ENCODE data around the gene TMC3. TPM values are rescaled to one million over a fixed set of nuclear protein-coding genes. Genes with fewer than 3 reads are reported as not detected.

TMC3 gene
- polyA plus RNA-seq, 4 donors, result 0.14 to 0.29 (median 0.20) TPM

DNA sequence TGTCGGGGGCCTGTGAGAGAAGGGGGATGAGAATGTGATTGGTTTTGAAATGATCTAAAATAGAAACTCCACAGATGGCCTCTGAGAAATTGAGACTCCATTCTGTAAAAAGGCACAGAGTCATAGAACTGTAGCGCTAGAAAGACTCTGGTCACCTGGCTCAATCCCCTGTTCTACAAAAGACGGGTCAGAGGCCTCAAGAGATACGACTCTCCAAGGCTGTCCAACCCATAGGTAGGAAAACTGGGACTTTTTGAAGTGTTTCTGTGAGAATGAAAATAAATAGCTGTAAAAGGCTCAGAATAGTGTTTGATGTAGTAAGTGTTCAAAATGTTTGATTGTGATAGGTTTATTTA is 11.7 kb upstream of the TMC3 start:
- DNase-seq (ENCODE audit: low read depth in 4 of 4, low spot score in 3 of 4), result no peak

DNA sequence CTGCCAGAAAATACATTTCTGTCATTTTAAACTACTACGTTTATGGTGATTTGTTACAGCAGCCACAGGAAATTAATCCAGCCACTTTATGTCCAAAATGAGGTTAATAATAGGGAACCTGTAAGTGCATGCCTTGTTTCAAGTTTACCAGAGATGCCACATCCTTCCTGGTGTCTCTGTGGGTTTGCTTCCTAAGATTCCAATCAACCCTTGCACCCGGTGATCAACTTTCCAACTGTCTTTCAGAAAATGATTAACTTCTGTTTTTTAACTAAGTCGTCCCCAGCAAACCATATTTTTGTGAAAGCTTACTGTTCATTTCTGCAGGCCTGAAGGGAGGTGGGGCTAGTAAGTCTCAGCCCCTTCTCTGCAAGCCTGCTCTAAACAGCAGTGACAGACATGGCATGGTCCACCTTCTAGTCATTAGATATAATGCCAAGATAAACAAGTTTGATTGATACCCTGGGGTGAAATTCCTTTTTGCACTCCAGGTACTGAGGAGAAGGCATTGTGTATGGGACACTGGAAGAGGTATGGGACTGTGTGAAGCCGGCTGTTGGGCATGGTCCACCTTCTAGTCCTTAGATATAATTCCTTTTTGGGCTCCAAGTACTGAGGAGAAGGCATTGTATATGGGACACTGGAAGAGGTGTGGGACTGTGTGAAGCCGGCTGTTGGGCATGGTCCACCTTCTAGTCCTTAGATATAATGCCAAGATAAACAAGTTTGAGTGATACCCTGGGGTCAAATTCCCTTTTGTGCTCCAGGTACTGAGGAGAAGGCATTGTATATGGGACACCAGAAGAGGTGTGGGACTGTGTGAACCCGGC is 11.1 kb upstream of the TMC3 start:
- no peak for DNase-seq (ENCODE audit: low read depth in 4 of 4, low spot score in 3 of 4)

DNA sequence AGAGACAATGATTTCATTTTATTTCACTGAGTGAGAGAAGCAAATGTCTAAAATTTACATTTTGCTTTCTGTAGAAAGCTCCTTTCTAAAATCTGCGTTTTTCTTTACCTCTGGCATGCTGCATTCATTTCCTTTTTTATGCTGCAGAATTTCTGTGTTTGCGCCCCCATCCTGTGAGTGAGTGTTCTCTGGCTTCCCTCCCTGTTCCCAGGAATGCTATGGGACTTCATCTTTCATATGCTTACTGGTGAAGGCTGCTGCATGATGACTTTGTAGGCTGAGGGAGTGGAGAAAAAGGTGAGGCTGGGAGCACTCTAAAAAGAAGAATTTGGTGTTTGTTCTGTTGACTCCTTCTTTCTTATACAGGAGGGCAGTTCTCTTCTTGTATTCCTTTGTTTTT is 7.7 kb upstream of the TMC3 start:
- DNase-seq (ENCODE audit: low read depth in 4 of 4, low spot score in 3 of 4), result no peak

DNA sequence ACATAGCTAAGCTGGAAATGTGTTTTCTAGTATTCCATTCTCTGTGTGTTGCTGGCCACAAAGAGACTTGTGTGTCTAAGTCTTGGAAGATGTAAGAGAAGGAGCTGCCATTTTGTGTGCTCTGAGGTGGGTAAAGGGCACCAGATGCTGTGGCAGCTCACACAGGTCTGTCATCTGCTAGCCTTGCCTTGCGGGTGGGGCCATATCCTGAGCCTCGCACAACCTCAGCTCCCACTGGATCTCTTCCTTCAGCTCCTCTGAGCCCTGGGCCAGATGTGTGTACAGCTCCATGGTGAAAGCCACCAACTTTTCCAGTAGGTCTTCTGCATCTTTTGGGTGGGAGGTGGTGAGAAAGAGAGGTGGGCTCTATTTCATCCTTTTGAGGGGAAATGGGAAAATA is 6.7 kb upstream of the TMC3 start:
- DNase-seq (ENCODE audit: low read depth in 4 of 4, low spot score in 3 of 4), result no peak

DNA sequence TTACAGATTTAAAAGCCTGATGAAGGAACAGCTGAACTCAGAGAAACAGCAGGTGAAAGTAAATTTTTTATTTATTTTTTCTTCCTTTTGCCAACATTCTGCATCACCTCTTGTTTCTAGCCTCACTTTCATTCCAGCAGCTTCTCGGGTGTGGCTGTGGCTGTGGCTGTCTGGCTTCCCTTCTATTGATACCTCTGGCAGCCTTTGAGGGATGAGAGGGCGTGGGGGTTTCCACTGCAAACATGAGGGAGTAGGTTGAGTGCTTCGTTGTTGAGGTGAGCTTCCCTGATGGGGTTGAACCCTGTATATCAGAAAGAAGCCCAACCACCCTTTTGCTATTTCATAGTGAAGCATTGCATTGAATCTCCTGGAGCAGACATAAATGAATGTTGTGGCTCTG is 6.2 kb upstream of the TMC3 start:
- DNase-seq (ENCODE audit: low read depth in 4 of 4, low spot score in 3 of 4), result no peak

DNA sequence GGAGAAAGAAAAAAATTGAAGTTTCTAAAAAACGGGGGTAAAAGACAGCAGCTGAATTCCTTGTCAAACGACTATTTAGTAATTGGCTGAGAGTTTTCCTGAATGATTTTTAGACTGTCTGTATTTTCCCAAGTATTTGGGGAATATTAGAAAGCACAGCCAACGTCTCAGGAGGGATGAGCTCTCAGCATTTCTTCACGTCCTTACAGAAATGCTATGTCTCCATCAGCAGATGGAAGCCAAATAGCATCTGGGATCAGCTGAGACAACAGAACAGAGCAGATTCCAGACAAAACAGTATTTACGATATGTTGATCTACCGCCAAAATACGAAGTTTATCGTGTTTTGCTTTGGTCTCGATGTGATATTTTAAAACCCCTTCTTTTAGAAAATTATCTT is 5.3 kb upstream of the TMC3 start:
- no peak for DNase-seq (ENCODE audit: low read depth in 4 of 4, low spot score in 3 of 4)

DNA sequence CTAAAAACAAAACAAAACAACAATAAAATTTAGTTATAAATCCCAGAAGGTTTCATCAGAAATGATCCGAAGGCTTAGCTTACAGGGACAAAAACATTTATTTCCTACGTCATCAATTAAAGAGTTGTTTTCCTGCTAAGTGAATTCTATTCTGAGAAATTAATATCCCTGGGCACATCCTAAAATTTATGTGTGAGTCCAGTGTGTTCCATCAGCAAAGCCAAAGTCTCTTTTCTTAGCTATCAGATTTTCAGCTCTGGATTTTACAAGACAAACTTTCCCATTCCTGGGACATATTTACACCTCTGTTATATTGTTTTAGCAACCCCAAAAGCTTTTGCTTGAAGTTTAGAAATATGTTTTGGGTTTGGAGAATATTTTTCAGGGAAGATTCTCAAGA is 4.4 kb upstream of the TMC3 start:
- no peak for DNase-seq (ENCODE audit: low read depth in 4 of 4, low spot score in 3 of 4)

DNA sequence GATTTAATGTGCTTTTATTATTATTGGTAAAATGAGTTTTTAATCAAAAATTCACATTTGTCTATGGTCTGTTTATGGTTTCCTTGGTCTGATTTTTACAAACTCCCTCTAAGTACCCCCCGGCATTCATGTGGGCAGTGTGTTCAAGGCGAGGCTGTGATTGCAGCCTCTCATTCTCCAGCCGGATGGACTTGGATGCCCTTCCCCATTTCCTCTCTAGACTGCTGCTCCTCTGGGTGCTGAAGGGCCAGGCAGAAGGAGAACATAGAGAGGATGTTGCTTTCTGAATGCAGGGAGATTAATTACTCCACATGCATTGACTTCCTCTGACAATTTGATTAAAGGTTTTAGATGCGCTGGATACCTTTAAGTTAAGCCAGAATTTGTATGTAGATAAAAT is 3.9 kb upstream of the TMC3 start:
- no peak for DNase-seq (ENCODE audit: low read depth in 4 of 4, low spot score in 3 of 4)

DNA sequence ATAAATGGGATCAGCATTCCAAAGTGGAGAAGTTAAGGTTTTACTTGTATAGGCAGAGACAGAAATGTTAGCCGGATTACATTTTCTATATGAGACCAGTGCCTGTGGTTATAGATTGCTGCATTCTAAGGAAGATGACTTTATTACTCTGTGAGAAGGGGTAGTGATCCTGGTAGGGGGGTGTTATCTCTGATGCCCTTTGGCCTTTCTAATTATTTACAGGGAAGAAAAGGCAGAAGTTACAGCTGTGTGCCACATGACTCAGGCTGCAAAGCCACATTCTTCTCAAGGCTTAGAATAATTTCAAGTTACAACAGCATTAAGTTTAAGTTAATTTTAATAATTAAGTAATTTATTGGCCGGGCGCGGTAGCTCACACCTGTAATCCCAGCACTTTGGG is 2.2 kb upstream of the TMC3 start:
- DNase-seq (ENCODE audit: low read depth in 4 of 4, low spot score in 3 of 4), result no peak

DNA sequence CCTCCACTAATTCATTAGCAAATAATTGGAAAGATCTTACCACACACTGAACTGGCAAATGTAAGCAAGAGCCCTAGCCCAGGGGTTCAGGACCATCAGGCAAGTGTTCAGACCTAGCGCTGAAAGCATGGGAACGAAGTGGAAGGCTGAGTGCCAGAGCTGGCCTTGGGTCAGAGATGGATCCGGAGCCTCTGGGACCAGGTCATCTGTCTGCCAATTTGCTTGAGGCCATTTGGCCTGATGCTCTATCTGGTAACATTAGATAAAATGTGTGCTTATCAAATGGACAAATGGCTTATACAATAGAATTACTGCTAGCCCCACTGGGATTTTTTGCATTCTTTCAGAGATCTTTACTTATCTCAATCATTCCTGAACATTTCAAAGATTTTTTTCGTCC is 1.4 kb upstream of the TMC3 start:
- DNase-seq (ENCODE audit: low read depth in 4 of 4, low spot score in 3 of 4), result no peak

DNA sequence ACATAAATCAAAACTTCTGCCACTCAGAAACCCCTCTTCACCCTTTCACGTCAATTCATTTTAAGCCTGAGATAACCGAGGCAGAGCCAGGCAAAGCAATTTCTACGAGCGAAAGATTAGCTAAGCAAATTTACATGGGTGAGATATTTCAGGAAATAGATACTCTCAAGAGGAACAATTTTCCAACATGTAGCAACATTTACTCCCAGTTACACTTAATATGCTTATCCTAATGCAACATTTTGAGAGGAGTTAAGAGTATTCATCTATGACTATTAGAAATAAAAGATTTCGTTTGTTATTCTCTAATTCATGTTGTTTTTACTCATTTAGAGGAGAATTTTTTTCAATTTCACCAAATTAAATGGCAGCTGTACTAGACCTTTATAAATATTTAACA is 837 bp downstream of the TMC3 start:
- no peak for DNase-seq (ENCODE audit: low read depth in 4 of 4, low spot score in 3 of 4)

DNA sequence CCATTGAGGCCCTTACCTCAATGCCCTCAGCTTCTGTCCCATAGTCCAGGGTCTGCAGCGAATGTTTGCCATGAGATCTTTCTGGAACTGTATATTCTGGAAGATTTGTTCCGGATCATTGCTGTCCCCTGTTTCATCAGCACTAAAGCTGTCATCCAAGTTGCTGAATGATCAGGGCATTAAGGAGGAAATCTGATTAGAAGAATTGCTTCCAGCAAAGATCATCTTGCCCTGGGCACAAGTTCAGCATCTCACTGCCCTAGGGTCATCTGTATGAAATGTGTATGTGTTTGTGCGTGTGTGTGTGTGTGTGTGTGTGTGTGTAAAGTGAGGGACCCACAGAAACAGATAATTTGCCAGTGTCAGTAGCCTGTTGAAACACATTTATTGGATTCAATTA is 1.4 kb downstream of the TMC3 start:
- no peak for DNase-seq (ENCODE audit: low read depth in 4 of 4, low spot score in 3 of 4)

DNA sequence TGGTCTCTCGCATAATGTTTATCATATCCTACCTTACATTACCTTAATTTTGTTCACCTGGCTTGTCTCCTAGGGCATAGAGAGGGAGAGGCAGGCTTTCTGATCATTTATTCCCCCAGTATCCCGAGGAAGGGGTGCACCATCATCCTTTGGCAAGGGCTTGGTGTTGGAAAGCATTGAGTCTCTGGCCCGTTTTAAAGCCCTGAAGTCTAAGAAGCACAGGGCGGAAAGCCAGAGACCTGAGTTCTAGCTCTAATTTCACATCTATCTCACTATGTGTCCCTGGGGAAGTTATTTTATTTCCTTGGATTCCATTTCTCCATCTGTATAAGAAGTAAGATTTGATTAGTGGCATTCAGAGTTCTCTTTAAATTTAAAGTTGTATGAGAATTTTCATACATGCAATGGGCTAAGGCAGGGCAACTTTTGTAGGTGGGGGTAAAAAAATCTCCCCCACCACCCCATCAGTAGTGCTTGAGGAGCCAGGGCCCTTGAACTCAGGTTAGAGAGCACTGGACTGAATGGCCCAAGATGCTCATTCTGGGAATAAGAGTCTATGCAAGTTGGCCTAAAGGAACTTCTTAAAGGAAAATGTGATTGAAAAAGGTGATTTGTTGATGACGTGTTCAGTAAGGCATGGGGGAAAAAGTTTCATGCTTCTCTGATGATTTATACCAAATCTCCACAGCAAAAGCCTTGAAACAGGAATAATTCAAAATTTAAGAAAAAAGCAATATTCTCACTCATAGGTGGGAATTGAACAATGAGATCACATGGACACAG is 10.1 kb downstream of the TMC3 start:
- DNase-seq (ENCODE audit: low read depth in 4 of 4, low spot score in 3 of 4), result no peak

DNA sequence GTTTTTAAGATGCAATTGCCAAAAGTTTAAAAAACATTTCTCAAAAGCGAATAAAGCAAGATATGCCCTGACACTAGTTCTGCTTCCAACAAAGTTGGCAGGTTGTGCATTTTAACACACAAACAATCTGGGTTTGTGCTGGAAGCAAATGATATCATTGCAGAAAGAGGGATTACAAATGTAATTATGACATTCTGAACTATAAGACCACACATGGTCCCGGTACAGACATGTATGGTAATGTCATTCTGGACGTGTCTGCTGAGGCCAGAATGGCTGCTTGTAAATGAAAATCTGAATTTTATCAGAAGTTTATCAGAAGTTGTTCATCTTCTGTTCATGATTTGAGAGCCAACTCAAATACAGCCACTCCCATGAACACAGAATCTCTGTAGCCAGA is 10.7 kb downstream of the TMC3 start:
- DNase-seq (ENCODE audit: low read depth in 4 of 4, low spot score in 3 of 4), result no peak

DNA sequence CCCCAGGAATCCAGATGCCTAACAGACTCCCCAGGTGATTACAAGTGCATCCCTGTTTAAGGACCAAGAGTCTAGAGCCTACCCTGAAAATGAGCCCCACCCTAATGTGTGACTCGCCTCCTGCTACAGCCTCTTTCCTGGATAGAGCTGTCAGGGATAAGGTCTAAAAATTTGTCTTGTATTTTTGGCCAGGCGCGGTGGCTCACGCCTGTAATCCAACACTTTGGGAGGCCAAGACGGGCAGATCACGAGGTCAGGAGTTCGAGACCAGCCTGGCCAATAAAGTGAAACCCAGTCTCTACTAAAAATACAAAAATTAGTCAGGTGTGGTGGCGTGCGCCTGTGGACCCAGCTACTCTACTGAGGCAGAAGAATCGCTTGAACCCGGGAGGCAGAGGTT is 11.2 kb downstream of the TMC3 start:
- no peak for DNase-seq (ENCODE audit: low read depth in 4 of 4, low spot score in 3 of 4)

DNA sequence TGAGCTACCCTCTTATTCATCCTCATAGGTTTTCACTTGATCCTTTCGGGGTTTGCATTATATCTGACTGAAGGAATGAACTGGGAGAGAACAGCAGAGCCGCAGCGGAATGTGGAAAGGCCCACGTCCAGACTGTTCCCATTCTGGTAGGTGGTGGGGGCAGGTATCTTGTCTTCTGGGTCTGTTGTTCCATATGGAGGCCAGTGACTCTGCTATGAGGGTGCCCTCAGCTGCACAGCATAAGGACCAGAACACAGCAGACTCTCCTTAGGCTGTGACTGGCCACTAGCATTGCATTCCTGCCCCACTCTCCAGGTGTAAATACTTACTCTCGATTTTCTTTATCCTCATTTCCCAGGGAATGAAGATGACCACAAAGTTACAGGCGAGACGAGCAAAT is 12.1 kb downstream of the TMC3 start:
- no peak for DNase-seq (ENCODE audit: low read depth in 4 of 4, low spot score in 3 of 4)

DNA sequence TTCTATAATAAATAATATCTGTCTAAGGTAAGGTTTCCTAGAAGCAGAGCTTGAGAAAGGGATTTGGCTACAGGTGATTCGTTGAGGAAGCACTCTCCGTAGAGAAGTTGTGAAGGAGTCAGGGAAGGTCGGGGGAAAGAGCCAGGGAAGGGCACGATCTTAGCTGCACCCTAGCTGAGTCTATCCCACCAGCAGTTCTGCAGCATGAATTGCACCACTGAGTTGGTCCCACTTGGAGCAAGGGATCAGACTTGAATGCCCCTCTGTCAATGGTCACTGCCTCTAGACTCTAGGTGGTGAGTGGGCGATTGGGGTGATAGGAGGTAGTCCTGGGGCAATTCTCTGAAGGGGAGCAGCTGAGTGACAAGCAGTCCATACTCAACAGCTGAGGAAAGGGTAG is 13.5 kb downstream of the TMC3 start:
- DNase-seq (ENCODE audit: low read depth in 4 of 4, low spot score in 3 of 4), result no peak

DNA sequence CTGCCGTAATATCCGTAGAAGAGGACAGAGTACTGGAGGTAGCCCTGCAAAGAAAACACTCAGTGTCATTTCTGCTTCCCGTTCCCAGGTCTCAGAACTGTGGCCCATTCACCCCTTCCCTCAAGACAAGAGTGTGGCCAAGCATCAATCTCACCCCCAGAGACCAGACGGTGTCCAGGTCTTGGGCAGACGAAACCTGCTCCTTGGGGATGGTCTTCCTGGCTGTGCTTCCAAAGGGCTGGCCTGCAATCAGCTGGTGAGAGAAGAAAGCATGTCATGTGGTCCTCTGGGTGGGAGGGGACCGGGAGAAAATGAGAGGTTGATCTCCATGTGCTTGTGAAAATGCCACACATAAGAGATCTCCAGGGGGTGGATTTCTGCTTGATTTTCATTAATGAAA is 15.8 kb downstream of the TMC3 start:
- no peak for DNase-seq (ENCODE audit: low read depth in 4 of 4, low spot score in 3 of 4)

DNA sequence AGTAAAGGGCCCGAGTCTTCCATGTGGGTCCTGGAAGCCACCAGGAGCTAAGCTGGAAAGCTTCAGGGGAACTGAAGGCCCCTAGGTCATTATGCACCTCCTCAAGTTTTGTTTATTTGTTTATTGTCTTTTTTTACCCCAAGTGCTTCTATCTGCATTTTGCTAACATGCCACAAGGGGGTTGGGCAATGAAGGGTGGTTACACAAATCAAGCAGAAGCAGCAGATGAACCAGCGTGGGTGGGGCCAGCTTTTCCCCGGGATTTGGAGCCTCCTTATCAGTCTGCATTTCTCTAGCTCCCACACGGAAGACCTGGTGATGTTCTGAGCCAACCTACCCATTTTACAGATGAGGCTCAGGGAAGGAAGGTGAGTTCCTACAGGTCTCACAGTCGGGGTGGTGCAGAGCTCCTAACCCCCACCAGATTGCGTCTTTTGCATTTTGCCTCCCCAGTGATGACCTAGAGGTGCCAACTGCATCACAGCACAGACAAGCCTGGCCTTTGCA is 16.8 kb downstream of the TMC3 start:
- DNase-seq (ENCODE audit: low read depth in 4 of 4, low spot score in 3 of 4), result no peak

DNA sequence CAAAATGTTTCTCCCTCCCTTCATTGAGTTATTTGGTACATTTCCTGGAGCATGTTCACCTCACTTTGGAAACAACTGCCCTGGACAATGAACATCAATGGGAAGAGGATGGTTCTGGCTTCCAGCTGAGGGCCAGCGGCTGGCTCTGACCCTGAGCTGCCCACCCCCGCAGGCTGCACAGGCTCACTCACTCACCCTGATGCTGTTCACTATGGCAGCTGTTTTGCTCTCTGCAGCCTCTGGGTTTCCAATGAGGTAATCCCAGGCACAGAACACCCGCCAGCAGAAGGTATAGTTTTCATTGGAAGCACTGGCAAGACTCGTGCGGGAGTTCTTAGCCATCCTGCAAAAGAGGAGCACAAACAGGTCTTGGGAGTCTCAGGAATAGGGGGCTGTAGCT is 17.8 kb downstream of the TMC3 start:
- no peak for DNase-seq (ENCODE audit: low read depth in 4 of 4, low spot score in 3 of 4)

DNA sequence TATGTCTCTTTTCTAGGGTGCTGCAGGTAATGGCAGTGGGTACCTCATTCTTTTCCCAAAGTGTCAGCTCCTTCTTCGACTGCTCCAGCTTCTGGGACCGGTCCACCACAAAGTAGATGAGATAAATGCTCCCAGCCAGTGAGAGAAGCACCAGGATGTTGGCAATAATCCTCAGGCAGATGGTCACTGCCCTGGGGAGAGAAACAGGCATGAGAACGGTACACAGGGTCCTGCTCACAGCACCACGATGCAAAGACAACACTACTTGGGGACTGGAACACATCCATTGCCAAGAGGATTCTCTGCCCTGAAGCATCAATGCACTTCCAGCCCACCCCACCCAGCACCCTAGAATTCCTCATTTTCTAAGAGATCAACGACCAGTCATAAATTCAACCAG is 22.4 kb downstream of the TMC3 start:
- no peak for DNase-seq (ENCODE audit: low read depth in 4 of 4, low spot score in 3 of 4)

DNA sequence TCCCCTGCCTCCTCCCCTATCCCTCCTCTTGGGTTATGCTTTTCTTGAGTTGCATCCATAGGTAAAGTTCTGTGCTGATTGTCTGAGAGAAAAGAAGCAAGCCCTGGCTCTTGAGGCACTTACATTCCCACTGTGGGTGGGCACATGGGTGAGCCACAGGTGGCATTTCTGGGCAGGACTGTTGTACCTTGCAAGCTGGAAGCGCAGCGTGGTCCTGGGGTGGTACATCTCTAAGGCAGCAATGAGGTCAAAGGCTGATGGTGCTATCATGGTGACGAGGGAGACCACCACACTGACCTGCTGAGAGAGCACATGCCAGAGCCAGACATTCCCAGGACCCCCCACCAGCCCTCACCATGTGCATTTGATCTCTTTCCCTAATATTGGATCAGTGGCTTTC is 24.7 kb downstream of the TMC3 start:
- no peak for DNase-seq (ENCODE audit: low read depth in 4 of 4, low spot score in 3 of 4)

Data from left renal pelvis (tissue), 4 donors.